Skin of body (tissue), 2 donors: ENCODE measurements around the gene BCKDHA. TPM values are rescaled to one million over a fixed set of nuclear protein-coding genes. Genes with fewer than 3 reads are reported as not detected.
"Not testable (repeated sequence)": the region's sequence is repeated elsewhere in the genome, so short reads cannot be mapped to it uniquely, and the experiment has no call there.

Source experiments
- DNase-seq: peaks from one replicate; lab custom pipeline; 2025; lab: John Stamatoyannopoulos, UW
- total RNA-seq: library from RNA; depleted of rRNA; stranded (reverse); fragments of >200 nt; gene quantifications from one replicate; pipeline ENCODE4 v1.2.3, GENCODE V29; 2014

Gene BCKDHA
- total RNA-seq, 1 donor from 2014 or later, result 36.5 TPM

- DNase-seq, result no peak
Measured at GRCh38 chr19:41425174-41426115, 27.8 kb downstream of the BCKDHA start.

- no peak for DNase-seq
Measured at GRCh38 chr19:41426116-41426841, 28.7 kb downstream of the BCKDHA start.

- peak; percentile 34 for DNase-seq
Measured at GRCh38 chr19:41426952-41427646, 29.5 kb downstream of the BCKDHA start, which contains the start of gene B3GNT8. Gene B3GNT8 (minus strand): TSS chr19:41427374. CDS start chr19:41426778, 596 bp downstream.

- DNase-seq, result no peak
Measured at GRCh38 chr19:41427647-41428480, 30.2 kb downstream of the BCKDHA start.

GRCh38 chr19:41428481-41428859, 30.9 kb downstream of the BCKDHA start:
- no peak for DNase-seq

GRCh38 chr19:41430922-41431321, 33.3 kb downstream of the BCKDHA start:
- no peak for DNase-seq

- no peak for DNase-seq
Measured at GRCh38 chr19:41431426-41432386, 34.1 kb downstream of the BCKDHA start.

GRCh38 chr19:41433171-41433570, 35.6 kb downstream of the BCKDHA start:
- no peak for DNase-seq

- no peak for DNase-seq
Measured at GRCh38 chr19:41434450-41434849, 36.8 kb downstream of the BCKDHA start.

GRCh38 chr19:41435376-41435775, 37.8 kb downstream of the BCKDHA start:
- DNase-seq, result not testable (repeated sequence)

GRCh38 chr19:41435936-41436673, 38.5 kb downstream of the BCKDHA start:
- no peak for DNase-seq

GRCh38 chr19:41436674-41436951, 39.0 kb downstream of the BCKDHA start:
- no peak for DNase-seq

- no peak for DNase-seq
Measured at GRCh38 chr19:41437944-41438574, 40.4 kb downstream of the BCKDHA start.

- peak; percentile 97 for DNase-seq
Measured at GRCh38 chr19:41439441-41440222, 42.0 kb downstream of the BCKDHA start, which contains the start of gene DMAC2. Gene DMAC2 (minus strand): TSS chr19:41439912. CDS start chr19:41439899, 13 bp downstream.

GRCh38 chr19:41441321-41441945, 43.8 kb downstream of the BCKDHA start:
- no peak for DNase-seq

- DNase-seq, result no peak
Measured at GRCh38 chr19:41442473-41443355, 45.1 kb downstream of the BCKDHA start, which contains the start of gene ERICH4. Gene ERICH4 (plus strand): TSS chr19:41443156. CDS start chr19:41443170, 14 bp downstream.
